Measurements from ENCODE around the gene FBXO10. TPM values are rescaled to one million over a fixed set of nuclear protein-coding genes. Genes with fewer than 3 reads are reported as not detected.
"Not testable (repeated sequence)": the region's sequence is repeated elsewhere in the genome, so short reads cannot be mapped to it uniquely, and the experiment has no call there.

The FBXO10 gene
- total RNA-seq, 2 experiments from 2014 or later = 2.8 to 2.9 TPM

DNA sequence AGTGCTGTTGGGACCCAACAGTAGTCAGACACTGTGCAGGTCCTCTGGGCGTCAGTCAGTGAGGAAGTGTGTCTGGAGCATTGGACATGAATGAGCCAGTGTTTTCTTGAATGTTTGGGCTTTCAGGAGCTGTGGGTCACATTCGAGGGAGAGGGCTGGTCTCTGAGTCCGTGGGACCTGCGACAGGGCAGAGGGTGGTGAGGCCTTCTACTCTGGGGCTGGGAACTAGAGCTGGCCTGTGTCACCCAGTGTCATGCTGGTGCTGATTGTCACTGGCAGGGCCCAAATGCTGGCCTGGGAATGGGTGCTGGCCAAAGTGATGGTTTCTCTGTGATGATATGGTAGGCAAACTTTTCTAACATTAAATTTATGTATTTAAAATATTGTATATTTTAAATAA is 80.2 kb downstream of the FBXO10 start:
- ChIA-PET CTCF (interaction anchor here (0.6 kb wide), 1 partner anchor 53 kb away, joined by 3 read pairs; no protein-coding TSS in a partner anchor), POLR2A (interaction anchor here (1.2 kb wide), 1 partner anchor 10 kb away, joined by 3 read pairs; the partner anchor contains the start of gene POLR1E)

DNA sequence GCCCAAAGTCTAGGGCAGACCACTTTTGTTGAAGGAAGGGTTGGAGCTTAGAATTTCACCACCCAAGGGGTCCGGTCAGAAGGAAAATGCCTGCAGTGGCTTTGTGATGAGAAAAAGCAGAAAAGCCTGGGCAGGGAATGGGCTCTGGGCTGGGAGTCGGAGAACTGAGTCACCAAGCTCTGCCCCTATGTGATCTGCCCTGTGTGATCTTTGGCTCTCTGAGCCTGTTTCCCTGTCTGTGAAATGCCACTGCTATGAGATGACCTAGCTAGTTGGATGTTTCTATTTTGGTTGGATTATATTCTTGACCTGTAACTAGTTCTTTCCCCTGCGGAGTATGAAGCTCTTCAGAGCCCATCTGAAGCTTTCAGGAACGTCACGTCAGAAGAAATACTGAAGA is 80.6 kb downstream of the FBXO10 start:
- POLR2A ChIA-PET = interaction anchor here (1.2 kb wide), 1 partner anchor 10 kb away, joined by 3 read pairs; the partner anchor contains the start of gene POLR1E
- CTCF ChIA-PET = no interaction called here

DNA sequence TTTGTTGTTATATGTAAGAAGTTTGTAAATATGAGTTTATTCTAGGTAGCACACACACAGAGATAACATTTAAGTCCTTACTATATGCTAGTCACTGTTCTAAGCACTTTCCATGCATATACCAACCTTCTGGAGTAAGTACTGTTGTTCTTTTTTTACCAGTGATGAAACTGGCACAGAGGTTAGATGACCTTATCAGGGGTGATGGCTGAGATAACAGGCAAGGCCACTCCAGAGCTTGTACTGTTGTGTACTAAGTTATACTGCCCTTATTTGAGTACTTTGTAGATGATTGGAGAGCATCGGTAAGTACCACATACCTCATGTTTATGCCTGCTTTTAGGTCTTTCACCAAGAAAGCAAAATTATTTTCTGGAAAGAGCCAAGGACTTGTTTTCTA is 84.2 kb downstream of the FBXO10 start:
- ChIA-PET CTCF (no interaction called here), POLR2A (interaction anchor here (0.7 kb wide), 1 partner anchor 386 kb away, joined by 3 read pairs; no protein-coding TSS in a partner anchor)

DNA sequence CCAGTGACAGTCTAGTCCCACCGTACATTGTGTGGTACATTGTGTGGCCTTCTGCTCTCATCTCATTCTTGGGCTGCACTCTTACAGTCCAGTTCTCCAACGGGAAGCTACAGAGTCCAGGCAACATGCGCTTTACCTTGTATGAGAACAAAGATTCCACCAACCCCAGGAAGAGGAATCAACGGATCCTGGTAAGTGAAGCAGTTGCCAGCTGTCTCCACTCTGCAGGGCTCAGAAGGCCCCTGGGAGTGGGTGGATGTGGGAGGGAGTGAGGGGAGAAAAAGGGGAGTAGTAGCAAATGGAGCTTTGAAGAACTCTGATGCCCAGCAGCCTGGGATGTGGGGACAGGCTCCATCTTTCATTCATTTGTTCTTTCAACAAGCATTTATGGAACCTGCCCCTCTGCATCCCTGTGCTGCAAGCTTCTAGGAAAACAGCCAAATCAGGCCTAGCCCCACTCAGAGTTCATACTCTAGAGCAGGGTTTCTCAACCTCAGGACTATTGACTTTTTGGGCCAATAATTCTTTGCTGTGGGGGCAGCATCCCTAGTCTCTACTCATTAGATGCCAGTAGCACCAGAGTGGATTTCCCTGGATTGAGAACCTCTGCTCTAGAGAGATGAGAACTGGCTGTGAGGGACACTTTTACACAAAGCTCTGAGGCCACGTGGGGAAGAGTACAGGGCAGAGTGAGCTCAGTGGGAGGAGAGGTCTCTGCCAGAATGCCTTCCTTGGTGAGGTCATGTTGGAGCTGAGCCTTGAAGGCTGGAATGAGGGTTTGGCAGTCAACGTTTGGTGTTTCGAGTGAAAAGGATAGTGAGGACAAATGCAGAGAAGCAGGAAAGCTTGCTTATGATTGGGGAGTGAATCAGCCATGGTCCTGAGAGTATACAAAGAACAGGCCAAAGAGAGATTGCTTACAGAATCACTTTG is 89.3 kb downstream of the FBXO10 start:
- CTCF ChIA-PET = interaction anchor here (0.7 to 1.9 kb wide), 3 partner anchors 18 to 105 kb away, joined by 3 to 4 read pairs (median 3); partner anchors contain the start of gene TOMM5
- POLR2A ChIA-PET = interaction anchor here (0.6 to 2.5 kb wide), 7 partner anchors 9 to 366 kb away, joined by 3 to 23 read pairs (median 3); partner anchors contain the start of genes TOMM5, ZBTB5 and ZCCHC7

DNA sequence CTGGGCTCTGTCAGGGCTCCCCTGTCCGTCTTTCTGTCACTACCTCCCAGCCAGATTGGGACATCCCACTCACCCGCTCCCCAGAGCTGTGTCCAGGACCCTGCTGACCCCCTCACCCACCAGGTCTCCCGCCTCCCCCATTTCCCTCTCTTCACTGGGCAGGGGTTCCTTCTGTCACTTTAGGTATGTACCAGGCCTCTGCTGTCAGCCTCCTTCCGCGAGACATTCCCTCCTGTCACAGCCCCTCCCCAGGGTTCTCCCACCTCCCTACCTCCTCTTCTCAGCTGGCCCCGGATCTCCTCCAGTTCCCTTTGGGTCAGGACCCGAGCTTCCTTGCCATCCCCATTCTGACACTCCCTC is 89.9 kb downstream of the FBXO10 start:
- POLR2A ChIA-PET = interaction anchor here (0.6 to 2.5 kb wide), 8 partner anchors 9 to 366 kb away, joined by 3 to 23 read pairs (median 3); partner anchors contain the start of genes TOMM5, ZBTB5 and ZCCHC7
- CTCF ChIA-PET = interaction anchor here (1.9 kb wide), 1 partner anchor 71 kb away, joined by 4 read pairs; no protein-coding TSS in a partner anchor

DNA sequence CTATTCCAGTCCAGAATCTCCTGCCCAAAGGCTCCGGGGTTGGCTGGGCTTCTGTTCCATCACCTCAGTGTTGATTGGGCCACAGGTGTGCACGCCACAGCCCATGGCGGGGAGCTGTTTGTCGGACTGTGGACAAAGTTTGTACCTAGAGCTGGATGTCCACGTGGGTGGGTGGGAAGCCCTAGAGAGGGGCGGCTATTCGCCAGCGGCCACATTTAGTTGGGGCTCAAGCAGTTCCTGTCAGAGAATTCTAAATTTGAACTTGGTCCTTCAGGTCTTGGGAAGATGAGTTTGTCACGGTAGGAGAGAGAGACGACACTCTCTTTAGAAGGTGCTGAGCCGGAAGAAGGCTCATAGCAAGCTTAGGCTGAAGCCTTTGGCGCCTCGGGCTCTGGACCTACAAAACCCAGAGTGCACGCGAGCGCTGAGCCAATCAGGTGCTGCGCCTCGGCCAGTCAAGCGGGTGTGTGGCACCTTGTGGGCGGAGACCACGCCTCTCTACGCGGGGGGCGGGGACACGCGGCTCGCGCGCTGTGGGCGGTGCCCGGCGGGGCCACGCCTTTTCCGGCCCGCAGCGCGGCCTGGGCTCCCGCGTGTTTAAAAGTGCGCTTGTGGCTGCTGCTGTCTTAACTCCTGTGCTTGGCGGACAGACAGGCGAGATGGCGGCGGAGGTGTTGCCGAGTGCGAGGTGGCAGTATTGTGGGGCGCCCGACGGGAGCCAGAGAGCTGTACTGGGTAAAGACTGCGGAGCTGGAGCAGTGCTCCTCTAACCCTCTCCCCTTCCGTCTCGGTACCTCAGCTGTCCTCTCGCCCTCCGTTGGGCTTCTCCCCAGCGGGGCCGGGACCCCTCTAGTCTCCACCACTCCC is 90.6 kb downstream of the FBXO10 start, which contains the start of gene POLR1E:
Gene POLR1E, plus strand, starts transcription at position 560 of the 867 bp plus-strand sequence. Its CDS starts 100 bp downstream, at position 660.
- ChIA-PET POLR2A (interaction anchor here (0.6 to 2.5 kb wide), 9 partner anchors 10 to 365 kb away, joined by 3 to 23 read pairs (median 3); partner anchors contain the start of genes GRHPR, TOMM5, ZBTB5 and ZCCHC7), CTCF (interaction anchor here (0.6 to 1.9 kb wide), 3 partner anchors 20 to 369 kb away, joined by 4 to 7 read pairs (median 4); partner anchors contain the start of gene ZBTB5)

DNA sequence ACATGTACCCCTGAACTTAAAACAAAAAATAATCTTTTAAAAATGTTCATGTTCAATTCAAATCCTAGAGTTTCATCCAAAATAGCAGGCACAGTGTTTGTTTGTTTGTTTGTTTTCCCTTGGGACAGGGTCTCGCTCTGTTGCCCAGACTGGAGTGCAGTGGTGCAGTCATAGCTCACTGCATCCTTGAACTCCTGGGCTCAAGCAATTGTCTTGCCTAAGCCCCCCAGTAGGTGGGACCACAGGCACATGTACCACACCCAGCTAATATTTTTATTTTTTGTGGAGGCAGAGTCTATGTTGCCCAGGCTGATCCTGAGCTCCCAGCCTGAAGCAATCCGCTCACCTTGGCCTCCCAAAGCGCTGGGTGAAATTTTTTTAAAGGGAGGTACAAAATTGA is 95.4 kb downstream of the FBXO10 start:
- POLR2A ChIA-PET = no interaction called here
- CTCF ChIA-PET = interaction anchor here (0.6 kb wide), 1 partner anchor 304 kb away, joined by 3 read pairs; the partner anchor contains the start of gene EXOSC3

DNA sequence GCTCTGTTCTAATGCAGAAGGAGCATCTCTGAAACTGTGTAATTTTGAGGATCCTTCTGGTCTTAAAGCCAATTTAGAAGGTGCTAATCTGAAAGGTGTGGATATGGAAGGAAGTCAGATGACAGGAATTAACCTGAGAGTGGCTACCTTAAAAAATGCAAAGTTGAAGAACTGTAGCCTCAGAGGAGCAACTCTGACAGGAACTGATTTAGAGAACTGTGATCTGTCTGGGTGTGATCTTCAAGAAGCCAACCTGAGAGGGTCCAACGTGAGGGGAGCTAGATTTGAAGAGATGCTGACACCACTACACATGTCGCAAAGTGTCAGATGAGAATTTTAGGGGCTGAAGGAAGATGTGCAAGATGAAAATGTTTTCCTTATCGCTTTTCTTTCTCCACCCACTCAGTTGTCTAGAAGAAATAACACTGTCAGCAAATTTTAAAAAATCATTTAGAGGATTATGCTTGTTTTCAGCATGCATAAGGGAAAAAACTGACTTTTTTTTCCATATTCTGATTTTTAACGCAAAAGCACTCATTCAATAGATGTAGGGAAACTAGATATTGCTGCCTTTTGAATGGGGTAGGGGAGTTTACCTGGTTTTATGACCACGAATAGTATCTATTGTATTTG is 98.1 kb downstream of the FBXO10 start:
- CTCF ChIA-PET, POLR2A ChIA-PET: not testable (repeated sequence)

DNA sequence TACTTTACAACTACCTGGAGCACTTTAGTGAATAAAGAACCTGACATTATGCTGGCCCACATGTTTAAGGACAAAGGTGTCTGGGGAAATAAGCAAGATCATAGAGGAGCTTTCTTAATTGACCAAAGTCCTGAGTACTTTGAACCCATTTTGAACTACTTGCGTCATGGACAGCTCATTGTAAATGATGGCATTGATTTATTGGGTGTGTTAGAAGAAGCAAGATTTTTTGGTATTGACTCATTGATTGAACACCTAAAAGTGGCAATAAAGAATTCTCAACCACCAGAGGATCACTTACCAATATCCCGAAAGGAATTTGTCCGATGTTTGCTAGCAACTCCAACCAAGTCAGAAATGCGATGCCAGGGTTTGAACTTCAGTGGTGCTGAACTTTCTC is 98.7 kb downstream of the FBXO10 start:
- CTCF ChIA-PET, POLR2A ChIA-PET: not testable (repeated sequence)

DNA sequence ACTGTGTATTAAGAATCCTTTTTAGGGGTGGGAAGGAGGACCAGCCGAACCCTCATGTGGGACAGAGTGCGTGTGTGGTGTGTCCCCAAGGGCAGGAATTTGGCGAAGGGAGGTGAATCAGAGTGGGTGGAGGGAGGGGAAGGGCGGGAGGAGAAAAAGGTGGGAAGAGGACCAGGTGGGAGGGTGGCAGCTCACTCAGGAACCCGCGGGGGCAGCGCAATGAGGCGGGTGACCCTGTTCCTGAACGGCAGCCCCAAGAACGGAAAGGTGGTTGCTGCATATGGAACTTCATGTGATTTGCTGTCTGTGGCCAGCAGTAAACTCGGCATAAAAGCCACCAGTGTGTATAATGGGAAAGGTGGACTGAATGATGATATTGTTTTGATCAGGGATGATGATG is 99.2 kb downstream of the FBXO10 start:
- ChIA-PET CTCF (no interaction called here), POLR2A (no interaction called here)

DNA sequence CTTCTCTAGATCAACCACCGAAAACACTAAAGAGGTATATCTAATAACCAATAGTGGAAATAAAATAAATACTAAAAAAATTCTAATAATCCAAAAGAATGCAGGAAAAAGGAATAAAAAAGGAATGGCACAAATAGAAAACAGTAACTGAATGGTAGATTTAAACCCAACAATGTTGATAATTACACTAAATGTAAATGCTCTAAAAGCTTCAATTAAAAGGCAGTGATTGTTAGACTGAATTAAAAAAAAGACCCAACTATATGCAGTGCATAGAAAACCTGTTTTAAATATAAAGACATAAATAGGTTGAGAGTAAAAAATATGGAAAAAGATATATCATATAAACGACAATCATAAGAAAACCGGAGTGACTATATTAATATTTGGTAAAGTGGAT is 101.7 kb downstream of the FBXO10 start:
- CTCF ChIA-PET = no interaction called here
- POLR2A ChIA-PET = no interaction called here

DNA sequence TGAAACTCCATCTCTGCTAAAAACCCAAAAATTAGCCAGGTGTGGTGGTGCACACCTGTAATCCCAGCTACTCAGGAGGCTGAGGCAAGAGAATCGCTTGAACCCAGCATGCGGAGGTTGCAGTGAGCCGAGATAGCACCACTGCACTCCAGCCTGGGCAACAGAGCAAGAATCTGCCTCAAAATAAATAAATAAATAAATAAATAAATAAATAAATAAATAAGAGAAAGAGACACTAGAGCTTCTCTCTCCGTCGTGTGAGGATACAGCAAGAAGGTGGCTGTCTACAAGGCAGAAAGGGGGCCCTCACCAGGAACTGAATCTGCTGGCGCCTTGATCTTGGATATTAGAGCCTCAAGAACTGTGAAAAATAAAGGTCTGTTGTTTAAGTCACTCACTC is 102.2 kb downstream of the FBXO10 start:
- CTCF ChIA-PET, POLR2A ChIA-PET: not testable (repeated sequence)

DNA sequence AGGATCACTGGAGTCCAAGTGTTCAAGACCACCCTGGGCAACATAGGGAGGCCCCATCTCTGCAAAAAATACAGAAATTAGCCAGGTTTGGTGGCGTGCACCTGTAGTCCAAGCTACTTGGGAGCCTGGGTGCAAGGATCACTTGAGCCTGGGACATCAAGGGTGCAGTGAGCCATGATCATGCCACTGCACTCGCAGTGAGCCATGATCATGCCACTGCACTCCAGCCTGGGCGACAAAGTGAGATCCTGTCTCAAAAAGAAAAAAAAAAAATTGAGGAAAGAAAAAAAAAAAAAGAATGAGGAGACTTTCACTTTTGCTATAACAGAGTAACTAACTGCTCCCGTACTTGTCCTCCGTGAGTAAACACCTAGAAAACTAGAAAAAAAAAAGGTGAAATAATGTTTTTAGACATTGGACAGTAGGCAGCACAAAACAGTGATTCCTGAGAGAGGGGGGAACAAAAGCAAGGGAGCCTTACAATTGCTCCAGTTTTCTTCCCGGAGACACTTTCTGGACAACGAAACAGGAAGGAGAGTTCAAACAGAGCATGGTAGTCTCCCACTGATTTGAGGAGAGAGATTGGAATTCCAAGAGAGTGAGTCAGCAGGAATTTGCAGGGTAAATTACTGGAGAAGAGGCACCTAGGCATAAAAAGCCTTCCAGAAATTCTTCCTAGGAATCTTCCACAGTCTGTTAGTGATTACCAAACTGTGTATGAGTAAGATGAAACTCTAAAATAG is 104.1 kb downstream of the FBXO10 start:
- ChIA-PET CTCF (no interaction called here), POLR2A (no interaction called here)

DNA sequence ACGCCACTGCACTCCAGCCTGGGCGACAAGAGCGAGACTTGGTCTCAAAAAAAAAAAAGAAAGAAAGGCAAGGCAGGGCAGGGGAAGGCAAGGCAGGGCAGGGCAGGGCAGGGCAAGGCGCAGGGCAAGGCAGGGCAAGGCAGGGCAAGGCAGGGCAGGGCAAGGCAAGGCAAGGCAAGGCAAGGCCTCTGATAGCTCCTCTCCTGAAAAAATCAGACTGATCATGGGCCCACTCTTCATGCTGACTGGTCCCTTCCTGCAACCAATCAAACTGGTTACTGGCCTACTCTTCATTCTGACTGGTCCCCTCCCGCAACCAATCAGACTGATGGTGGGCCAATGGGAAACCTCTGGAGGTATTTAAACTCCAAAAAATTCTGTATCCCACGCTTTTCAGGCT is 107.6 kb downstream of the FBXO10 start:
- ChIA-PET POLR2A (no interaction called here), CTCF (interaction anchor here (1.3 kb wide), 1 partner anchor 19 kb away, joined by 3 read pairs; no protein-coding TSS in a partner anchor)

DNA sequence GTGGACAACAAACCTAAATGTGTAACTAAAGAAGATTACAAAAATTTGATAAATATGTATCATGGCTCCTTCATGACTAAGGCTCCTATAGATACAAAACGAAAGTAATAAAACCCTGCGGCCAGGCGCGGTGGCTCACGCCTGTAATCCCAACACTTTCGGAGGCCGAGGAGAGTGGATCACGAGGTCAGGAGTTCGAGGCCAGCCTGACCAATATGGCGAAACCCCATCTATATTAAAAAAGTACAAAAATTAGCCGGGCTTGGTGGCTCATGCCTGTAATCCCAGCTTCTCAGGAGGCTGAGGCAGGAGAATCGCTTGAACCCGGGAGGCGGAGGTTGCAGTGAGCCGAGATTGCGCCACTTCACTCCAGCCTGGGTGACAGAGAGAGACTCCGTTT is 108.7 kb downstream of the FBXO10 start:
- POLR2A ChIA-PET, CTCF ChIA-PET: not testable (repeated sequence)

DNA sequence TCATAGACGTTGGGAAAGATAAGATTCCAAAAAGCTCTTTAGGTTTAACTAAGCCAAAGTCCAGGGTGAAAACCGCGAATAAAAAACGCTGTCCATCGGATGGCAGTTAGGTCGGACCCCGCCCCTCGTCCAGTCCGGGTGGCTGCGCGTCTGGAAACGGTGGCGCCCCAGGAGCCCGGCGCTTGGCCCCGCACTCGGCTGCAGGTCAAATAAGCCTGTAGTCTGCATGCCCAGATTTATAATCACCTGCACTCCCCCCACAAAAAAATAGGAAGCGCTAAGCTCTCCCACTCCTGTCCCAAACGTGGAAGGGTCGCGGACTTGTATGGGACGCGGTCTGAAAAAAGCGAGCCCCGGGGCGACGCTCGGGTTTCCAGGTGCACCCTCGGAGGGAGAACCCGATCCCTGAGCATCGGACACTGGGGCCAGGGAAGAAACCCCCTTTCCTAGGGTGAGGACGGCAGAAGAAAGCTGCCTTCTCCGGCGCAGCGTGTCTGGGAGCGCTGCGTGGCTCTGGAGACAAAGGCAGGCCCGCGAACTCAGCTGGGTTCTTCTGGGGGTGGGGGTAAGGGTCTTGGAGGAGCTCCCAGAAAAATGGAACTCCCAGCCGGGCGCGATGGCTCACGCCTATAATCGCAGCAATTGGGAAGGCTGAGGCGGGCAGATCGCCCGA is 110.0 kb downstream of the FBXO10 start:
- CTCF ChIA-PET = interaction anchor here (1.3 kb wide), 1 partner anchor 19 kb away, joined by 7 read pairs; the partner anchor contains the start of gene POLR1E
- POLR2A ChIA-PET = interaction anchor here (0.6 to 2.5 kb wide), 5 partner anchors 9 to 451 kb away, joined by 3 to 23 read pairs (median 4); partner anchors contain the start of genes POLR1E and ZCCHC7

DNA sequence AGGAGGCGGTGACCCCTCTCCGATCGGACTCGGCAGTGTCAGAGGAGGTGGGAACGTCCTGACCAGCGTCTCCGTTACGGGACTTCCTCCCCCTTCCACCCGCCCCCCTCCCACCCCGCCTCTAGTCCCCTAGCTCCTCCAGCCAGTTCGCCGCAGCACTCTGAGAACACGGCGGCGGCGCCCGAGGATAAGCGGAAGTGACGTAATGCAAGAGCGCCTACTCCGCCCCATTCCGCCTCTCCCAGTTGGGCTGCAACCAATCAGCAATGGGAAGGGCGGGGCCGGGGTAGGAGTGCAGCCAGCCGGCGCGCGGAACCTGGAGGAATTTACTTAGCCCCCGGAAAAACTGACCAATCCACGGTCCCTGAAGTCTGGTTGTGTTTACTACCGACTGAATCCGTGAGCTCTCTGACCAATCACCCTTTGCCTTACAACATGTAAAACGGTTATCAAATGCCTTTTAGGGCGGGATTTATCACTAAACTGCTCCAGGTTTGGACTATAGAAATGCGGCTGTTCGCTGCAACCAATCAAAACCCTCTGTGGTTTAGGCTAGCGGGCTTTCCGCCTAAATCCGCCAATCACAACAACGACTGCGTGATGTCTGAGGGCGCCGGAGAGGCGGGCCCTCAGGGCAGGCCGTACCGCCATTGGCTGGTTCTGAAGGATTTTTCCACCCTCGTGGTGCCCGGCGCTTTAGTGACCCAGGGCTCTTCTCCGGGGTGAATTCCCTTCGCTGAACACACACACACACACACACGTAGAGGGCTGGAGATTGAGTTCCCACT is 110.7 kb downstream of the FBXO10 start, which contains the start of gene ZBTB5:
Gene ZBTB5, minus strand, starts transcription at position 202 of the 788 bp plus-strand sequence. CDS start 22,899 bp downstream, outside the sequence.
- POLR2A ChIA-PET = interaction anchor here (0.6 to 2.5 kb wide), 4 partner anchors 9 to 345 kb away, joined by 3 to 23 read pairs (median 6); partner anchors contain the start of genes POLR1E and ZCCHC7
- CTCF ChIA-PET = interaction anchor here (1.3 kb wide), 1 partner anchor 20 kb away, joined by 7 read pairs; the partner anchor contains the start of gene POLR1E
